Activated naive CD8-positive, alpha-beta T cell treated with anti-CD3 and anti-CD28 coated beads, Interleukin-2, amount 50 U/mL, for 24 hours (primary cell): ENCODE results near the gene PARVB.
A peak's percentile ranks its signal among the peaks of the same experiment; 100 is the strongest.

Experiments used
- ATAC-seq: fragments of 150-1000 bp; cut with Tn5 transposase; one replicate; pipeline ENCODE4 v1.10.0; 2021
- DNase-seq: peaks from one replicate; pipeline ENCODE4 v3.0.0; 2021
- H3K27ac Mint-ChIP-seq: one replicate; pipeline ENCODE4 v1.8.0; 2021; ENCODE audit warnings: mild to moderate bottlenecking, mixed read lengths
- H3K27me3 Mint-ChIP-seq: one replicate; pipeline ENCODE4 v1.8.0; 2021; ENCODE audit warnings: mixed read lengths
- H3K36me3 Mint-ChIP-seq: one replicate; pipeline ENCODE4 v1.8.0; 2021; ENCODE audit warnings: low read depth, mixed read lengths
- H3K4me1 Mint-ChIP-seq: one replicate; pipeline ENCODE4 v1.8.0; 2021; ENCODE audit warnings: mixed read lengths
- H3K4me3 Mint-ChIP-seq: one replicate; pipeline ENCODE4 v1.8.0; 2021; ENCODE audit warnings: mild to moderate bottlenecking, moderate library complexity, mixed read lengths
- H3K9me3 Mint-ChIP-seq: one replicate; pipeline ENCODE4 v1.8.0; 2021; ENCODE audit warnings: mixed read lengths

PARVB gene

GRCh38 chr22:43994006-43994405 is 30.1 kb upstream of the PARVB start:
- H3K27me3 Mint-ChIP-seq = no peaks in the 10 kb centered on the region
- DNase-seq (no peak), ATAC-seq (no peak)
- H3K27ac Mint-ChIP-seq = no peak overlapping the region
- H3K9me3 Mint-ChIP-seq = no peaks in the 10 kb centered on the region
- peaks cover 42% of the 10 kb centered on the region for H3K36me3 Mint-ChIP-seq
- peaks cover 30% of the 10 kb centered on the region for H3K4me1 Mint-ChIP-seq
- H3K4me3 Mint-ChIP-seq = no peak overlapping the region

- no peaks in the 10 kb centered on the region for H3K27me3 Mint-ChIP-seq
- no peaks in the 10 kb centered on the region for H3K9me3 Mint-ChIP-seq
- peaks cover 43% of the 10 kb centered on the region for H3K36me3 Mint-ChIP-seq
- peaks cover 30% of the 10 kb centered on the region for H3K4me1 Mint-ChIP-seq
- H3K27ac Mint-ChIP-seq = no peak overlapping the region
- no peak for DNase-seq
- peak overlapping the region; percentile 83 for H3K4me3 Mint-ChIP-seq
- ATAC-seq = no peak
Observed at GRCh38 chr22:43994416-43994815, 29.7 kb upstream of the PARVB start.

DNA sequence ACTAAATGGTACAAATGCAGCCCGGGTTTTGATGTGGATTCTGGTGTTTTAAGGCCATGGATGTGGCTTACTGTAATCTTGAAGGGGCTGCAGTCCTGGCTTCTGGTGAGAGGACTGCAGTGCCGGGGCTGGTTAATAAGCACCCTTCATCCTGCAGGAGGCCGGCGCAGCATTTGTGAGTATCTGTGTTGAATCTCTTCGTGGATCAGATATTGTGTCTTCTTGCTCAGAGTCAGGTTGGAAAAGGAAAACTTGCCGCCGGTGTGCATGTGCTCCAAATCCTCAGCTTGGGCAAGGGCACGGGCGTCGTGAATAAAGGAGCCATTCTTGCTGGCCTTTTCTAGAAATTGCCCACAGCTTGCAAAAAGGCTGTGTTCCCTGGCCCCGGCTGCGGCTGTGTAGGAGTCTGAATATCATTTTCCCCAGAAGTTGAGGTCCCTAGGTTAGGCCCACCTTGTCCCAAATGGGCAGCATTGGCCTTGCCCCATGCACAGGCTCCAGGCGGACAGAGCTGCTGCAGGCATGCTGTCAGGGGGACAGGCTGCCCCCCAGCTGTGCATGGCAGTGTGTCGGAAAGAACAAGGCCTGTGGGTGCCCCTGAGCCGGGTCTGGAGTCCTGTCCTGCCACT is 28.9 kb upstream of the PARVB start:
- no peak for ATAC-seq
- H3K4me3 Mint-ChIP-seq = peak overlapping the region; percentile 83
- H3K27me3 Mint-ChIP-seq = no peaks in the 10 kb centered on the region
- H3K4me1 Mint-ChIP-seq = peaks cover 30% of the 10 kb centered on the region
- no peaks in the 10 kb centered on the region for H3K9me3 Mint-ChIP-seq
- DNase-seq = no peak
- peak overlapping the region; percentile 89 for H3K27ac Mint-ChIP-seq
- peaks cover 40% of the 10 kb centered on the region for H3K36me3 Mint-ChIP-seq

DNA sequence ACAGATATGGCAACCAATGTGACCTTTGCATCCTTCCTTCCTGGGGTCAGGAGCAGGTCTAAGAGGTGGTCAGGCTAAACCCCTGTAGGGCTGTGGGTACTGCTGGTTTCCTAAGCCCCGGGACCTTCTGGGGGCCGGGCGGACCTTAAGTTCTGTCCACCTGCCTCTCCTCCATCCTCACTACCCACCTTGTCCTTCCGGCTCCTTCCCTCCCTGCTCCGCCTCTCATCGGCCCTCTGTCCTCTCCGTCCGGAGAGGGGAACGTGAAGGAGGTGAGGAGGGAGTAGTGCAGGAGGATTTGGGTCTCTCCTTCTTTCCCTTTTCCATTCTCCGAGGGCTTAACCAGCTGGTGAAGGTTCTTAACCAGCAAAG is 28.3 kb upstream of the PARVB start:
- Mint-ChIP-seq H3K36me3 (peaks cover 37% of the 10 kb centered on the region), H3K4me1 (peaks cover 30% of the 10 kb centered on the region), H3K27me3 (no peaks in the 10 kb centered on the region), H3K9me3 (no peaks in the 10 kb centered on the region), H3K4me3 (peak overlapping the region; percentile 83), H3K27ac (peak overlapping the region; percentile 89)
- ATAC-seq (peak; percentile 17), DNase-seq (no peak)

DNA sequence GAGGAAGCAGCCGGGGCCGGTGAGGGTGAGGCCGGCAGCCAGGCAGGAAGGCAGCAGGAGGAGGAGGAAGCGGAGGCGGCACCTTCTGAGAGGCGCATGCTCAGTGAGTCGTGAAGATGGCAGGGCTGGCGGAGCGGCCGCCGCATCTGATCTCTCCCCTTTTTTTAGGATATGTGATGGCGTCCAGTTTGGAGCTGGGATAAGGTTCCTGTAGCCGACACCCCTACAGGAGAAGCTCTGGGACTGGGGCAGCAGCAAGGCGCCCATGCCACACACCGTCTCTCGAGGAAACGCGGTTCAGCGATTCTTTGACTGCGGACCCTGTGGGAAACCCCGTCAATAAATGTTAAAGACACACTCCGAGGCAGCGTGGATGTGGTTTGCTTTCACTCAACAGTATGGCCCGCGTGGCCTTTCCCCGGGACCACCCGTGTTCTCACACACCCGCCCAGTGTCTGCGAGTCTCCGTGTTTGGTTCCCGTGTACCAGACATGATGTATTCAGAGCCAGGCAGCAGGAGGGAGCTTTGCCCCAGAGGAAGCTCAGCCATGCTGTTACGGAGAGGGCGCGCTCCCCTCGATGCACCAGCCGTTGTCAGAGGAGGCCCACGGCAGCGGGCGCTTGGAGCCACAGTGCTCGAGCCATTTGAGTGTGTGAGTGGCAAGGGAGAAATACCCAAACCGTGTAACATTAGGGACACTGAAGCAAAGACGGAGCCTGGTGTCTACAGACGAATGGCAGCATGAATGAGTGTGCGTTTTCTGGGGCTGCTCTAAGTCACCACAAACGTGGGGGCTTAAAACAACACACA is 27.7 kb upstream of the PARVB start:
- Mint-ChIP-seq H3K9me3 (no peaks in the 10 kb centered on the region), H3K4me3 (peak overlapping the region; percentile 83), H3K27ac (peak overlapping the region; percentile 89), H3K4me1 (peaks cover 30% of the 10 kb centered on the region), H3K36me3 (peaks cover 37% of the 10 kb centered on the region), H3K27me3 (no peaks in the 10 kb centered on the region)
- peak; percentile 73 for ATAC-seq
- peak; percentile 75 for DNase-seq

DNA sequence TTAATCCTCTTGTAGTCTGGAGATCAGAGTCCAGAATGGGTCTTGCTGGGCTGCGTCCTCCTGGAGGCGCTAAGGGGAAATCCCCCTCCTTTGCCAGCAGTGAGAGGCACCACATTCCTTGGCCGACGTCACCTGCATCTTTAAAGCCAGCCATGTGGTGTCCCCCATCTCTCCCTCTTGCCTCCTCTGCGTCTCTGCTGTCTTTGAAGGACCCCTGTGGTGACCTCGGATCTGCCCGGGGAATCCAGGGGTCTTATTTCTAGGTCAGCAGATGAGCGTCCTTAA is 27.2 kb upstream of the PARVB start:
- no peak overlapping the region for H3K27ac Mint-ChIP-seq
- no peaks in the 10 kb centered on the region for H3K9me3 Mint-ChIP-seq
- H3K4me1 Mint-ChIP-seq = peaks cover 30% of the 10 kb centered on the region
- no peaks in the 10 kb centered on the region for H3K27me3 Mint-ChIP-seq
- peaks cover 33% of the 10 kb centered on the region for H3K36me3 Mint-ChIP-seq
- peak overlapping the region; percentile 83 for H3K4me3 Mint-ChIP-seq
- ATAC-seq (no peak), DNase-seq (no peak)

DNA sequence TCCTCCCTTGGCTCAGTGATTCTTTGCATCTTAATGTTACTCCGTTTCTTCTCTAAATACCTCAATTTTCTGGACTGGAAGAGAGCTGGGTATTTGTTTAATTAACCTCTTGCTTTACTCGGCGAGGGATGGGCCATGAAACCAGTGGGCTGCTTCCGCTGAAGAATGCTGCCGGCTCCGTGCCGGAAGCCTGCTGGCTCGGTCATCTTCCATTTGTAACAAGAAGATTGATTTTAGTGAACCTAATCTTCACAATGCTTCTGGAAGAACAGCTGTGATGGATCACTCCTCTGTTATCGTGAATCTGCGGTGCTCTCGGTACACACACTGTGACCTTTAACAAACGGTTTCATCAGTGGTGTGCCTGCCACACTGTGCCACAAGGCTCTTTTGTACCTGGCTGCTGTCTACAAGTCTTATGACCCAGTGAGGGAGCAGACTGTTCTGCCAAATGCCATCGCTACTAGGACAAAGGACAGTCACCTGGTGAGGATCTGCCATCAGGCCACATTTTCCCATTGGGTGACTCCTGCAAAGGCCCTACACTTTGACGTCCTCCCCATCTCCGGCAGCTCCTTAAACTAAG is 25.3 kb upstream of the PARVB start:
- Mint-ChIP-seq H3K36me3 (peaks cover 25% of the 10 kb centered on the region), H3K27ac (no peak overlapping the region), H3K4me3 (no peak overlapping the region), H3K4me1 (peaks cover 25% of the 10 kb centered on the region), H3K9me3 (no peaks in the 10 kb centered on the region), H3K27me3 (no peaks in the 10 kb centered on the region)
- ATAC-seq = no peak
- DNase-seq = no peak

- no peak overlapping the region for H3K27ac Mint-ChIP-seq
- peaks cover 24% of the 10 kb centered on the region for H3K36me3 Mint-ChIP-seq
- no peak overlapping the region for H3K4me3 Mint-ChIP-seq
- no peaks in the 10 kb centered on the region for H3K9me3 Mint-ChIP-seq
- DNase-seq = no peak
- no peaks in the 10 kb centered on the region for H3K27me3 Mint-ChIP-seq
- no peak for ATAC-seq
- H3K4me1 Mint-ChIP-seq = peaks cover 25% of the 10 kb centered on the region
Observed at GRCh38 chr22:43999378-43999777, 24.7 kb upstream of the PARVB start.

GRCh38 chr22:44000123-44000522 is 24.0 kb upstream of the PARVB start:
- ATAC-seq = no peak
- H3K4me3 Mint-ChIP-seq = no peak overlapping the region
- no peaks in the 10 kb centered on the region for H3K27me3 Mint-ChIP-seq
- peaks cover 22% of the 10 kb centered on the region for H3K36me3 Mint-ChIP-seq
- no peaks in the 10 kb centered on the region for H3K9me3 Mint-ChIP-seq
- no peak for DNase-seq
- peaks cover 20% of the 10 kb centered on the region for H3K4me1 Mint-ChIP-seq
- H3K27ac Mint-ChIP-seq = no peak overlapping the region

GRCh38 chr22:44001521-44001920 is 22.6 kb upstream of the PARVB start:
- ATAC-seq = no peak
- Mint-ChIP-seq H3K27ac (no peak overlapping the region), H3K27me3 (no peaks in the 10 kb centered on the region), H3K36me3 (peaks cover 24% of the 10 kb centered on the region), H3K9me3 (no peaks in the 10 kb centered on the region), H3K4me3 (no peak overlapping the region), H3K4me1 (peaks cover 8% of the 10 kb centered on the region)
- DNase-seq = no peak

DNA sequence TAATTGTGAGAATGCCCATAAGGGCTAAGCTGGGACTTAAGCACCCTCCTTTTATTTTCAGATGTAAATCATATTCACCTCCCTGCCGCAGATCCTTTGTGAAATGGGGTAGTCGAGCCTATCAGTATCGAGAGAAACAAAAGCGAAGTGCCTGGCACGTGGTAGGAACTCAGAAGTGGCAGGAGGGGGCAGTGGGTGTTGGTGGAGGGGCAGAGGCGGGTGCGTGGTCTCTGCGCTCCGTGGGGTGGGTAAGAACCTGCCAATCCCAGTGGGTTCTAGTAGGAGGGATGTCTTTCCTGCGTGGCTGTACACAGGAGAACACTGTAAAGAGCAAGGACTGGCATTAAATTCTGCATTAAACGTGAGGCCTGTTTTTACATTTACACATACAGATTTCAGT is 21.8 kb upstream of the PARVB start:
- no peaks in the 10 kb centered on the region for H3K9me3 Mint-ChIP-seq
- peaks cover 20% of the 10 kb centered on the region for H3K36me3 Mint-ChIP-seq
- H3K4me1 Mint-ChIP-seq = peaks cover 2% of the 10 kb centered on the region
- no peak for DNase-seq
- H3K4me3 Mint-ChIP-seq = no peak overlapping the region
- no peak for ATAC-seq
- H3K27ac Mint-ChIP-seq = no peak overlapping the region
- no peaks in the 10 kb centered on the region for H3K27me3 Mint-ChIP-seq

GRCh38 chr22:44002997-44003396 is 21.1 kb upstream of the PARVB start:
- H3K9me3 Mint-ChIP-seq = no peaks in the 10 kb centered on the region
- no peaks in the 10 kb centered on the region for H3K27me3 Mint-ChIP-seq
- no peak overlapping the region for H3K4me3 Mint-ChIP-seq
- no peaks in the 10 kb centered on the region for H3K4me1 Mint-ChIP-seq
- no peak for DNase-seq
- no peak overlapping the region for H3K27ac Mint-ChIP-seq
- H3K36me3 Mint-ChIP-seq = peaks cover 16% of the 10 kb centered on the region
- ATAC-seq = no peak

DNA sequence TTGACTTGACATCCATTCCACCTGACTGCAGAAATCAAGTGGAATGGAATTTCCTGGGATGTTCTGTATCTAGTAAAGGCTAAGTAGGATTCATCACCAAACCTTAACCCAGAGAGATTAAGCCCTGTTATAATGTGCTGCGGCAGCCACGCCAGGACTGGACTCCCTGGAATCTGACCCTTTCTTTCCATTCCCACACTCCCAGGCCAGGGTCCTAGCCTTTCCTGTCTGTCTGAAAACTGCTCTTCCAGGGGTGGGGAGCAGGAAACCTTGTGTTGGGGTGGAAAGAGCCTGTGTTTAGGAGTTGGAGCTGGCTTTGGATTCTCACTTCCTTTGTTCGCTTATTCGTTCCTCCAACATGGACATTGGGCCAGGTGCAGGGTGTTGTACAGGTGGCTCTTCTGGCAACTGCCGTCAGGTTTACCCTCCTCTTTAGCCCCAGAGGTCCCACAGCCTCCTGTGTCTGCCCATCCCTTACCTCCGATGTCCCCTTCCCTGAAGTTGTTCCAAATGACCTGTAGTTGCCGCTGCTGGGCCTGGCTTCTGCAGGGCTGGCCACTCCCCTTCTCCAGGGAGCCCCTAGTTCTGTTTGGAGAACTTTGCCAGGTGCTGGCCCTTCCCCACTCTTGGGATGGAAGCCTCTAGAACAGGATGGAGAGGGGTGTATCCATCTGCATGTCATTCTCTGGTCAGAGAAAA is 20.5 kb upstream of the PARVB start:
- DNase-seq (no peak), ATAC-seq (no peak)
- H3K27me3 Mint-ChIP-seq = no peaks in the 10 kb centered on the region
- no peak overlapping the region for H3K27ac Mint-ChIP-seq
- H3K4me1 Mint-ChIP-seq = no peaks in the 10 kb centered on the region
- H3K36me3 Mint-ChIP-seq = peaks cover 10% of the 10 kb centered on the region
- H3K9me3 Mint-ChIP-seq = no peaks in the 10 kb centered on the region
- no peak overlapping the region for H3K4me3 Mint-ChIP-seq

DNA sequence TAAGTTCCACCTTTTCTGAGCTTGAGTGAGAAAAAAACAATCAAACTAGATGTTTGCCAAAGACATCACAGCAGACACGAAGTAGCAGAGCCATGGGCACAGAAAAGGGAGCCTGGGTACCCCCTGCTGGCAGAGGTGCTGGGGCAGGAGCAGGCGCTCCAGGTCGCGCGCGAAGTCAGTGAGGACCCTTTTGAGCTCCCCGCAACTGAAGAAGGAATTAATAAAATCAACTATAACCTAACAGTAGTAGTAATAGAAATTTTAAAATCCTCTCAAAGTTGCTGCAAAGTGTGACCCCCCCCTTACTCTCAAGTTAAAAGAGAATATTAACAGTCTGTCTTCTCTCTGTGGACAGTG is 20.0 kb upstream of the PARVB start:
- Mint-ChIP-seq H3K4me1 (no peaks in the 10 kb centered on the region), H3K27ac (no peak overlapping the region), H3K27me3 (no peaks in the 10 kb centered on the region), H3K36me3 (peaks cover 5% of the 10 kb centered on the region), H3K4me3 (no peak overlapping the region), H3K9me3 (no peaks in the 10 kb centered on the region)
- DNase-seq (no peak), ATAC-seq (no peak)

DNA sequence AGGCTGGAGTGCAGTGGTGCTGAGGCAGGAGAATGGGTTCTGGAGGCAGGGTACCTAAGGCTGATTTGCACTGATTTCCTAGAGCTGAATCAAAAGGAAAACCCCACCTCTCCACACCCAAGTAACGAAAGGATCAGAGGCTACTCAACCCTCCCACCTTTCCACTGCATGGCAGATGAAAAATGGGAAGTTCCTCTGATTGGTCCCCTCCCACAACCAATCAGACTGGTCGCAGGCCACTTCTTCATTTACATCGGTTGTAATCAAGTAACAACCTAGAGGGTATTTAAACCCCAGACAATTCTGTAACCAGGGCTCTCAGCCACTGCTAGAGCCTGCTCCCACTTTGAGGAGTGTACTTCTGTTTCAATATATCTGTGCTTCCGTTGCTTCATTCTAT is 18.6 kb upstream of the PARVB start:
- H3K27me3 Mint-ChIP-seq = no peaks in the 10 kb centered on the region
- no peak overlapping the region for H3K27ac Mint-ChIP-seq
- ATAC-seq (no peak), DNase-seq (no peak)
- peaks cover 3% of the 10 kb centered on the region for H3K36me3 Mint-ChIP-seq
- no peak overlapping the region for H3K4me3 Mint-ChIP-seq
- no peaks in the 10 kb centered on the region for H3K9me3 Mint-ChIP-seq
- no peaks in the 10 kb centered on the region for H3K4me1 Mint-ChIP-seq
